GM12878 (cell line): ENCODE results near the gene TSC22D4. TPM values are rescaled to one million over a fixed set of nuclear protein-coding genes. Genes with fewer than 3 reads are reported as not detected.

Source experiments
- ATAC-seq: fragments of 200-7000 bp; cut with Tn5 transposase; 3 replicates; pipeline ENCODE4 v1.9.1; 2020; ENCODE audit warnings: mild to moderate bottlenecking, moderate library complexity
- BruUV-seq: library from RNA; stranded (reverse); fragments of 400-500 nt; replicated peaks from 2 replicates; lab custom pipeline; 2021; lab: Mats Ljungman, UMichigan
- CTCF ChIA-PET: fragments of 300-600 bp; sonication (Branson Sonifier 250); formaldehyde crosslinking; extraction: SDS; loops from one replicate; lab custom pipeline; 2021; ENCODE audit warnings: inconsistent platforms; lab: Yijun Ruan, JAX
- POLR2A ChIA-PET: fragments of 350-600 bp; formaldehyde crosslinking; extraction: SDS; loops from one replicate; lab custom pipeline; 2021; ENCODE audit warnings: inconsistent platforms; lab: Charles Lee
- RAD21 ChIA-PET: fragments of 300-600 bp; sonication (Branson Sonifier 250); formaldehyde crosslinking; loops from one replicate; lab custom pipeline; 2023; ENCODE audit warnings: antibody characterized with exemption; ENCODE audit not compliant: unreplicated experiment; lab: Charles Lee
- SMC1A ChIA-PET: fragments of 300-600 bp; sonication (Branson Sonifier 250); formaldehyde crosslinking; loops from one replicate; lab custom pipeline; 2023; ENCODE audit not compliant: unreplicated experiment, uncharacterized antibody; lab: Charles Lee
- DNase-seq: peaks from one replicate; pipeline ENCODE4 v3.0.0-alpha.2; 2011; ENCODE audit warnings: low read depth, low spot score
- FAIRE-seq: peaks from 3 replicates; lab custom pipeline; 2011; peaks lifted over from hg19 to GRCh38; lab: Jason Lieb, UNC
- H2AFZ ChIP-seq: 2 replicates; pipeline ENCODE4 v1.6.0; 2011; ENCODE audit warnings: low read depth, low read length, control low read depth; ENCODE audit not compliant: control insufficient read depth
- H3K27ac ChIP-seq: 2 replicates; pipeline ENCODE4 v1.5.1; 2011; ENCODE audit warnings: control low read depth; ENCODE audit not compliant: control insufficient read depth, insufficient read depth
- H3K27me3 ChIP-seq, 2 experiments: replicated peaks in 1 of 2; 2 replicates each; pipeline versions ENCODE4 v1.6.0 to v1.6.1; 2011; ENCODE audit warnings: low read length in 1 of 2; ENCODE audit not compliant: control insufficient read depth in 2 of 2, insufficient read depth in 2 of 2
- H3K36me3 ChIP-seq, 2 experiments: 2 replicates each; pipeline ENCODE4 v1.5.1; 2011; ENCODE audit warnings: low read length in 1 of 2; ENCODE audit not compliant: control insufficient read depth in 2 of 2, insufficient read depth in 2 of 2
- H3K4me1 ChIP-seq: 2 replicates; pipeline ENCODE4 v1.6.1; 2011; ENCODE audit warnings: mild to moderate bottlenecking, low read length, moderate library complexity, mixed read lengths; ENCODE audit not compliant: control insufficient read depth, insufficient read depth
- H3K4me2 ChIP-seq: 2 replicates; pipeline ENCODE4 v1.6.0; 2011; ENCODE audit warnings: control low read depth; ENCODE audit not compliant: control insufficient read depth, insufficient read depth
- H3K4me3 ChIP-seq: fragments of 200-600 bp; sonication (generic); 2 replicates; pipeline ENCODE4 v1.5.1; 2016
- H3K79me2 ChIP-seq: 2 replicates; pipeline ENCODE4 v1.6.0; 2011; ENCODE audit warnings: low read length; ENCODE audit not compliant: control insufficient read depth, insufficient read depth
- H3K9ac ChIP-seq: 2 replicates; pipeline ENCODE4 v1.8.0; 2011; ENCODE audit warnings: low read length, control low read depth, mixed read lengths; ENCODE audit not compliant: control insufficient read depth, insufficient read depth
- H3K9me3 ChIP-seq: replicated peaks from 3 replicates; pipeline ENCODE4 v1.5.1; 2011; ENCODE audit warnings: mild to moderate bottlenecking, low read length; ENCODE audit not compliant: control insufficient read depth, insufficient read depth
- H4K20me1 ChIP-seq: 2 replicates; pipeline ENCODE4 v1.6.0; 2011; ENCODE audit not compliant: control insufficient read depth, insufficient read depth
- HDGF ChIP-seq: fragments of 450-650 bp; IDR thresholded peaks from 2 replicates; pipeline ENCODE4 v1.6.1; 2016; ENCODE audit warnings: antibody characterized with exemption
- MTA3 ChIP-seq: IDR thresholded peaks from 2 replicates; pipeline ENCODE4 v1.6.1; 2012; ENCODE audit warnings: low read length, inconsistent platforms, borderline replicate concordance
- ZBTB33 ChIP-seq: fragments of 450-650 bp; IDR thresholded peaks from 2 replicates; pipeline ENCODE4 v1.6.1; 2017; ENCODE audit warnings: mild to moderate bottlenecking
- WGBS: methylation state at CpG from one replicate; pipeline ENCODE4 v1.1.6; 2016; ENCODE audit warnings: low lambda C conversion rate; ENCODE audit not compliant: insufficient replicate concordance, insufficient coverage; ENCODE audit errors: missing lambda C conversion rate; 5-methylcytosine and 5-hydroxymethylcytosine counted together
- in situ Hi-C: fragments of 300-500 bp; cut with MboI; formaldehyde crosslinking; loops from 9 replicates; pipeline ENCODE4 v1.14.3; 2018; ENCODE audit warnings: mixed read lengths
- intact Hi-C: fragments of 100-400 bp; cut with micrococcal nuclease; formaldehyde crosslinking; loops from one replicate; pipeline ENCODE4 v1.14.2; 2022; ENCODE audit not compliant: unreplicated experiment
- polyA plus RNA-seq, 11 experiments: library from polyadenylated mRNA; depleted of rRNA in 4 of 11; unstranded in 6 of 11; stranded (reverse) in 5 of 11; fragments of >200 nt; fragmentation: Nextera tagmentation in 4 of 11; fragmentation: Illumina TruSeq in 1 of 11; extraction: Ambion mirVana in 4 of 11; extraction: Trizol in 1 of 11; gene quantifications; 1 replicate in 1 of 11; 2 replicates in 10 of 11; pipeline versions ENCODE4 v1.2.1 to v1.2.3, GENCODE V29; 2011 to 2016; ENCODE audit warnings: inconsistent platforms in 2 of 11, missing spikeins in 2 of 11, low read depth in 1 of 11
- total RNA-seq, 4 experiments: library from RNA; depleted of rRNA in 3 of 4; stranded (reverse); fragments of >200 nt in 3 of 4; fragmentation: Illumina TruSeq in 1 of 4; extraction: Trizol in 1 of 4; gene quantifications; 2 replicates each; pipeline versions ENCODE4 v1.2.1 to v1.2.3, GENCODE V29; 2013 to 2021

TSC22D4 gene
- total and polyA plus RNA-seq, 10 of the 15 experiments (the other 5 are each of a cell fraction or from before 2014, with no cell fraction given): 0.50 to 65.7 (median 24.4) TPM

- RAD21 ChIA-PET: interaction anchor here (0.8 kb wide), 1 partner anchor 18 kb away, joined by 3 read pairs; no protein-coding TSS in a partner anchor
- SMC1A ChIA-PET: no interaction called here
- Histone ChIP-seq H3K27ac (no peak overlapping the region), H3K9me3 (no peaks in the 10 kb centered on the region), H3K9ac (no peak overlapping the region), H3K36me3 (peaks cover 3 to 9% of the 10 kb centered on the region in 2 experiments; a peak in 3 of 4 replicates), H4K20me1 (no peaks in the 10 kb centered on the region), H3K4me3 (no peak overlapping the region), H3K4me1 (peaks cover 13% of the 10 kb centered on the region), H2AFZ (no peak overlapping the region), H3K27me3 (no peaks in the 10 kb centered on the region), H3K4me2 (no peak overlapping the region), H3K79me2 (peaks cover 22% of the 10 kb centered on the region)
- in situ Hi-C loops: no loop called here
- 50% methylated on average over 2 of the region's 2 CpGs for WGBS
- no peak for DNase-seq
- TF ChIP-seq MTA3: no peak
- intact Hi-C loops: no loop called here
- POLR2A ChIA-PET: interaction anchor here (1.1 to 2.6 kb wide), 3 partner anchors 10 to 73 kb away, joined by 4 to 18 read pairs (median 8); partner anchors contain the start of gene ZCWPW1
- no peak for FAIRE-seq
- CTCF ChIA-PET: interaction anchor here (0.6 to 2.8 kb wide), 3 partner anchors 12 to 44 kb away, joined by 3 to 13 read pairs (median 3); no protein-coding TSS in a partner anchor
- ATAC-seq: no peak
- no TSS peak for BruUV-seq
Measured at GRCh38 chr7:100438172-100438571, 40.8 kb downstream of the TSC22D4 start.

GRCh38 chr7:100437150-100438100 is 41.6 kb downstream of the TSC22D4 start:
- peaks cover 26% of the 10 kb centered on the region for H3K79me2 ChIP-seq
- POLR2A ChIA-PET: interaction anchor here (0.5 to 2.6 kb wide), 22 partner anchors 7 to 336 kb away, joined by 3 to 18 read pairs (median 4); partner anchors contain the start of genes FBXO24, TSC22D4 and ZCWPW1
- SMC1A ChIA-PET: interaction anchor here (0.6 to 1.4 kb wide), 4 partner anchors 15 to 122 kb away, joined by 3 to 4 read pairs (median 4); partner anchors contain the start of gene TSC22D4
- H3K27ac ChIP-seq: no peak overlapping the region
- FAIRE-seq: peak; percentile 44
- peaks cover 5 to 13% of the 10 kb centered on the region in 2 experiments; a peak in 3 of 4 replicates for H3K36me3 ChIP-seq
- peak overlapping the region; percentile 56 for H3K4me3 ChIP-seq
- H3K27me3 ChIP-seq: no peaks in the 10 kb centered on the region
- intact Hi-C loops: no loop called here
- CTCF ChIA-PET: interaction anchor here (0.6 to 2.8 kb wide), 7 partner anchors 13 to 299 kb away, joined by 3 to 13 read pairs (median 3); partner anchors contain the start of genes FBXO24 and LRCH4
- no peak for ATAC-seq
- peak overlapping the region; percentile 56 for H3K4me2 ChIP-seq
- no peak for DNase-seq
- H3K4me1 ChIP-seq: peaks cover 13% of the 10 kb centered on the region
- TF ChIP-seq ZBTB33 (no peak), HDGF (peak; percentile 2; the same call in 1 of the 2 replicates)
- TF ChIP-seq, all 136 proteins: peak for 1
- Histone ChIP-seq H4K20me1 (no peaks in the 10 kb centered on the region), H2AFZ (no peak overlapping the region), H3K9ac (peak overlapping the region; percentile 83; the same call in 1 of the 2 replicates), H3K9me3 (no peaks in the 10 kb centered on the region)
- WGBS: 88% methylated on average over 28 of the region's 28 CpGs
- RAD21 ChIA-PET: interaction anchor here (0.8 to 1.0 kb wide), 3 partner anchors 13 to 30 kb away, joined by 3 to 7 read pairs (median 3); no protein-coding TSS in a partner anchor
- in situ Hi-C loops: no loop called here
- BruUV-seq: no TSS peak
